ENCODE results near the gene EEF1AKMT4.

Gene EEF1AKMT4

GRCh38 chr3:184296616-184297015 is 47.1 kb downstream of the EEF1AKMT4 start:
- H3K4me3 ChIP-seq (ENCODE audit: control insufficient read depth, low read depth, low read length), result no peak overlapping the region
- DNase-seq (ENCODE audit: low read depth), result no peak
- no peak for TF ChIP-seq CTCF (conservative IDR thresholded peaks at IDR 0.05; ENCODE audit: control insufficient read depth, insufficient read depth, low read depth, low read length)

GRCh38 chr3:184298759-184299487 is 49.5 kb downstream of the EEF1AKMT4 start, which contains the start of gene PSMD2:
PSMD2 (plus strand) TSS chr3:184299241; CDS start chr3:184299267, 26 bp downstream.
- no peak for TF ChIP-seq CTCF (conservative IDR thresholded peaks at IDR 0.05; ENCODE audit: control insufficient read depth, insufficient read depth, low read depth, low read length)
- H3K4me3 ChIP-seq (ENCODE audit: control insufficient read depth, low read depth, low read length), result peak within 1 kb of the TSS; percentile 98
- DNase-seq (ENCODE audit: low read depth), result peak; percentile 93

GRCh38 chr3:184299488-184300377 is 50.3 kb downstream of the EEF1AKMT4 start:
- H3K4me3 ChIP-seq (ENCODE audit: control insufficient read depth, low read depth, low read length), result peak overlapping the region; percentile 98
- DNase-seq (ENCODE audit: low read depth), result peak; percentile 65
- no peak for TF ChIP-seq CTCF (conservative IDR thresholded peaks at IDR 0.05; ENCODE audit: control insufficient read depth, insufficient read depth, low read depth, low read length)

- H3K4me3 ChIP-seq (ENCODE audit: control insufficient read depth, low read depth, low read length), result peak overlapping the region; percentile 98
- no peak for TF ChIP-seq CTCF (conservative IDR thresholded peaks at IDR 0.05; ENCODE audit: control insufficient read depth, insufficient read depth, low read depth, low read length)
Observed at GRCh38 chr3:184300378-184300720, 50.9 kb downstream of the EEF1AKMT4 start.

GRCh38 chr3:184305577-184305976 is 56.1 kb downstream of the EEF1AKMT4 start:
- peak; percentile 38 for DNase-seq (ENCODE audit: low read depth)
- no peak overlapping the region for H3K4me3 ChIP-seq (ENCODE audit: control insufficient read depth, low read depth, low read length)
- peak; percentile 39 for TF ChIP-seq CTCF (conservative IDR thresholded peaks at IDR 0.05; ENCODE audit: control insufficient read depth, insufficient read depth, low read depth, low read length)

More at GRCh38 chr3:184300378-184300720, 50.9 kb downstream of the EEF1AKMT4 start:
- DNase-seq (ENCODE audit: low read depth), result peak; percentile 74

GRCh38 chr3:184306341-184306972 is 57.0 kb downstream of the EEF1AKMT4 start:
- no peak for DNase-seq (ENCODE audit: low read depth)
- no peak for TF ChIP-seq CTCF (conservative IDR thresholded peaks at IDR 0.05; ENCODE audit: control insufficient read depth, insufficient read depth, low read depth, low read length)
- no peak overlapping the region for H3K4me3 ChIP-seq (ENCODE audit: control insufficient read depth, low read depth, low read length)

Data from fibroblast of mammary gland (primary cell).